HFFc6 (cell line): ENCODE measurements around the gene SCAMP2. TPM values are rescaled to one million over a fixed set of nuclear protein-coding genes. Genes with fewer than 3 reads are reported as not detected.

Experiments
- DNase-seq: peaks from one replicate; pipeline ENCODE4 v3.0.0-alpha.2; 2018
- H3K27ac Mint-ChIP-seq: 2 replicates; pipeline ENCODE4 v1.8.0; 2020; ENCODE audit warnings: mild to moderate bottlenecking, mixed read lengths
- H3K27me3 Mint-ChIP-seq: 2 replicates; pipeline ENCODE4 v1.8.0; 2021; ENCODE audit warnings: mild to moderate bottlenecking, moderate library complexity, mixed read lengths; ENCODE audit not compliant: insufficient read depth
- H3K36me3 Mint-ChIP-seq: 2 replicates; pipeline ENCODE4 v1.8.0; 2021; ENCODE audit warnings: low read depth, mixed read lengths
- H3K4me1 Mint-ChIP-seq: 2 replicates; pipeline ENCODE4 v1.8.0; 2020; ENCODE audit warnings: low read depth, mixed read lengths
- H3K4me3 Mint-ChIP-seq: 2 replicates; pipeline ENCODE4 v1.8.0; 2020; ENCODE audit warnings: mild to moderate bottlenecking, moderate library complexity, mixed read lengths
- H3K9me3 Mint-ChIP-seq: 2 replicates; pipeline ENCODE4 v1.8.0; 2020; ENCODE audit warnings: mild to moderate bottlenecking, mixed read lengths
- total RNA-seq, 6 experiments: library from RNA; stranded (reverse); fragmentation: NEBNext Ultra II Directional; extraction: Animal tissue kit (Norgen Biotek cat#: 25700); gene quantifications; 2 replicates in 1 of 6; 3 replicates in 5 of 6; pipeline ENCODE4 v1.2.3, GENCODE V29; 2021
- TF ChIP-seq, protein P1 (sequence below): fragments of 200-600 bp; sonication (generic); IDR thresholded peaks from 2 replicates; pipeline ENCODE4 v1.5.0; 2021; ENCODE audit warnings: antibody characterized with exemption, mild to moderate bottlenecking

SCAMP2 gene
- total RNA-seq, 6 experiments from 2014 or later, result 70.1 to 86.1 (median 75.9) TPM

DNA sequence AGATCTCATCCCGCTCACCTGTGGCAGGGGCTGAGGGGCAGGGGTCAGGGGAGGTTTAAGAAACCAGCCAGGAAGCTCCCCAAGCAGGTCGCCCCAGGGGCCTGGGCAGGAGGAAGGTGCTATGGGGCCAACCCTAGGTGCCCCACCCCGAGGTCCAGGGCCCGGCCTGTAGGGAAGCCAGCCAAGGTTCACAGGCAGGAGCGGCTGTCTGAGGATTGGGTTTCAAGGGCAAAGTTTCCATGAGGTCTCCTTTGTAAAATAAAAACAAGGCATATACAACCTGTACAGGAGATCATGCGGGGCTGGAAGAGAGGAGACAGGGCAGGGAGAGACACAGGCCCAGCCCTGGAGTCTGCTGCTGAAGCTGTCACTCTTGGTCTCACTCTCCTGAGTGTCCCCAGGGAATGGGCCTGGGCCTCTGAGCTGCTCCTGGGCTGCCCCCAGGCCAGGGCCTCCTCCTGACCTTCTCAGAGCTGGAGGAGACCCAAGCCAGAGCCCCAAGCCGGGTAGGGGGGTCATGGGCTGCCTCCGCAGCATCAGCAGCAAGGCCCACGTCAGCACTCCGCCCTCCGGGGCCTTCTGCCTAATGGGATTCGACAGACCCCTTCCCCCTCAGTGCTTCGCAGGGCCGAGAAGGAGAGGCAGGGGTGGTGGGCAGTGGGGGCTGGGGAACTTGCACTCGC is 41.2 kb downstream of the SCAMP2 start:
- Mint-ChIP-seq H3K4me3 (no peak overlapping the region), H3K27ac (no peak overlapping the region), H3K36me3 (no peaks in the 10 kb centered on the region), H3K4me1 (peaks cover 15% of the 10 kb centered on the region), H3K27me3 (peaks cover 19% of the 10 kb centered on the region), H3K9me3 (no peaks in the 10 kb centered on the region)
- DNase-seq, result no peak
- TF ChIP-seq, protein P1, sequence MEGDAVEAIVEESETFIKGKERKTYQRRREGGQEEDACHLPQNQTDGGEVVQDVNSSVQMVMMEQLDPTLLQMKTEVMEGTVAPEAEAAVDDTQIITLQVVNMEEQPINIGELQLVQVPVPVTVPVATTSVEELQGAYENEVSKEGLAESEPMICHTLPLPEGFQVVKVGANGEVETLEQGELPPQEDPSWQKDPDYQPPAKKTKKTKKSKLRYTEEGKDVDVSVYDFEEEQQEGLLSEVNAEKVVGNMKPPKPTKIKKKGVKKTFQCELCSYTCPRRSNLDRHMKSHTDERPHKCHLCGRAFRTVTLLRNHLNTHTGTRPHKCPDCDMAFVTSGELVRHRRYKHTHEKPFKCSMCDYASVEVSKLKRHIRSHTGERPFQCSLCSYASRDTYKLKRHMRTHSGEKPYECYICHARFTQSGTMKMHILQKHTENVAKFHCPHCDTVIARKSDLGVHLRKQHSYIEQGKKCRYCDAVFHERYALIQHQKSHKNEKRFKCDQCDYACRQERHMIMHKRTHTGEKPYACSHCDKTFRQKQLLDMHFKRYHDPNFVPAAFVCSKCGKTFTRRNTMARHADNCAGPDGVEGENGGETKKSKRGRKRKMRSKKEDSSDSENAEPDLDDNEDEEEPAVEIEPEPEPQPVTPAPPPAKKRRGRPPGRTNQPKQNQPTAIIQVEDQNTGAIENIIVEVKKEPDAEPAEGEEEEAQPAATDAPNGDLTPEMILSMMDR, result no peak

DNA sequence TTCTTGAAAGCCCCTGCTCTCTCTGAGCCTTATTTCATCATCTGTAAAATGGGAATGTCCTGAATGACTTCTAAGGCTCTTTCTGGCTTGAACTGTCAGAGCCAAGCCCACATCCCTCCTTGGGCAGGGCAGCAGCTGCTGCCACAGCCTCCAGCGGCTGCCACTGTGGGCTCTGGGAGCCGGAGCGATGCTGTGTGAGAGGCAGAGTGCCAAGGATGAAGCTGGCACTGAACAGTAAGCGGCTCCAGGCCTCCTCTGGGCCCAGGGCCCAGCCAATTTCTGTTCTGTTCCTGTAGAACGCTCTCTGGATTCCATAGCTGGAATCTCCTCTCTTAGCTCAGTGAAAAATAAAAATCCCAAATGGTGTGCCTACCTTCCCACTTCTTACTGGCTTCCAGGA is 42.3 kb downstream of the SCAMP2 start:
- H3K27ac Mint-ChIP-seq, result no peak overlapping the region
- no peaks in the 10 kb centered on the region for H3K9me3 Mint-ChIP-seq
- H3K27me3 Mint-ChIP-seq, result peaks cover 20% of the 10 kb centered on the region
- no peak for DNase-seq
- peaks cover 15% of the 10 kb centered on the region for H3K4me1 Mint-ChIP-seq
- H3K36me3 Mint-ChIP-seq, result no peaks in the 10 kb centered on the region
- H3K4me3 Mint-ChIP-seq, result no peak overlapping the region
- TF ChIP-seq, protein P1, result no peak

DNA sequence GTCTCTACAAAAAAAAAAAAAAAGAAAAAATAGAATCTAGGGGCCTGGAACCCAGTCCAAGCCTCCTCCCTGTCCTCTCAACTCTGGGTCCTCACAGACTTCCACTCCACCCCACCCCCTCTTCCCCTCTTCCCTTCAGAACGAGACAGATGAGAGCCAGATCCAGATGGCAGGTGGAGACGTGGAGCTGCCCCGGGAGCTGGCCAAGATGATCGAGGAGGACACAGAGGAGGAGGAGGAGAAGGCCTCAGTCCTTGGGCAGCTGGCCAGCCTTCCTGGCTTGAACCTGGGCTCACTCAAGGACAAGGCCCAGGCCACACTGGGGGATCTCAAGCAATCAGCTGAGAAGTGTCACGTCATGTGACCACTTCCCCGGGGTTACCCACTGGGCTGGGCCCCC is 43.2 kb downstream of the SCAMP2 start:
- Mint-ChIP-seq H3K36me3 (no peaks in the 10 kb centered on the region), H3K27ac (no peak overlapping the region), H3K9me3 (no peaks in the 10 kb centered on the region), H3K4me1 (peaks cover 12% of the 10 kb centered on the region), H3K4me3 (no peak overlapping the region), H3K27me3 (peaks cover 25% of the 10 kb centered on the region)
- TF ChIP-seq, protein P1, result no peak
- no peak for DNase-seq

DNA sequence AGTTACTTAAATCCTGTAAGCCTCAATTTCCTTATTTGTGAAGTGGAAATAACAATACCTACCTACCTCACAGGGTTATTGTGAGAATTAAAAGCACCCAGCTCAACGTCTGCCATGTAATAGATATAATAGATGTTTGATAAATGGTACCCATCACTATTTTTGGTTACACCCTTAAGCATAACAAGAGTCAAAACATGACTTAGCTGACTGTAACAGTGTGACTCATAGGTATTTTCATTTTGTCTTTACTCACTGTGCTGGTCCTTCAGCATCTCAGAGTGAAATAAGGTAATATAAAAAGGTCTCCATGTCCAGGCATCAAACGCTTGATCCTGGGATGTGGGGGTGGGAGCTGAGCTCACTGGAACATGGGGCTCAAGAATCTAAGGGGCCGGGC is 43.7 kb downstream of the SCAMP2 start:
- Mint-ChIP-seq H3K27ac (no peak overlapping the region), H3K27me3 (peaks cover 30% of the 10 kb centered on the region), H3K36me3 (no peaks in the 10 kb centered on the region), H3K9me3 (no peaks in the 10 kb centered on the region), H3K4me3 (no peak overlapping the region), H3K4me1 (peaks cover 10% of the 10 kb centered on the region)
- no peak for DNase-seq
- TF ChIP-seq, protein P1, result no peak

DNA sequence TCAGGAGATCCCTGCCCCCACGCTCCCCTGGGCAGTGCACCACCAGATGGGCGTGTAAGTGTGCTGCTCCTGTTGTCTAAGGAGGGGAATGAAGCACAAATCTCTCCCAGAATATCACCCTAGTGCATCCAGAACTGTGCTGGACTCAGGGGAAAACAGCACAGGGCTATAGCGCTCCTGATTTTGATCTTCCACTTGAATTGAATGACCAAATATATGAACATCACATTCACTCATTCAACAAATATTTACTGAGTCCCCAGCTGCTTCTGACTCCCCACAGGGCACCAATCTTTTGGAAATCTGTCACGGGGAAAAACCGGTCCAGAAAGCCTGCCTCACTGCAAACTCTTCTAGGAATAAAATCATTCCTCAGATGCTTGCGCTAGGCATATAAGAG is 44.3 kb downstream of the SCAMP2 start:
- DNase-seq, result no peak
- Mint-ChIP-seq H3K27me3 (peaks cover 31% of the 10 kb centered on the region), H3K27ac (no peak overlapping the region), H3K9me3 (no peaks in the 10 kb centered on the region), H3K36me3 (no peaks in the 10 kb centered on the region), H3K4me3 (no peak overlapping the region), H3K4me1 (peaks cover 10% of the 10 kb centered on the region)
- TF ChIP-seq, protein P1, result no peak
